Right lobe of liver (tissue), 6 donors: ENCODE results near the gene DCTN2. TPM values are rescaled to one million over a fixed set of nuclear protein-coding genes. Genes with fewer than 3 reads are reported as not detected.

Source experiments
- ATAC-seq, 4 donors: fragments of 200-7000 bp; cut with Tn5 transposase; one replicate each; pipeline ENCODE4 v1.9.1; 2020; ENCODE audit warnings: mild to moderate bottlenecking in 4 of 4, moderate library complexity in 4 of 4
- DNase-seq, 3 donors: peaks; one replicate each; pipeline ENCODE4 v3.0.0-alpha.2; 2020
- H3K27ac ChIP-seq, 3 donors: fragments of 200-600 bp; one replicate each; pipeline ENCODE4 v1.8.0; 2022
- H3K27me3 ChIP-seq, 2 donors: fragments of 200-600 bp; one replicate each; pipeline ENCODE4 v1.8.0; 2022
- H3K36me3 ChIP-seq, 4 donors: fragments of 200-600 bp; sonication (generic) in 1 of 4; one replicate each; pipeline versions ENCODE4 v1.5.1 to v1.8.0; 2017 to 2022; ENCODE audit warnings: control low read depth in 1 of 4
- H3K4me1 ChIP-seq, 4 donors: fragments of 200-600 bp; sonication (generic) in 1 of 4; one replicate each; pipeline versions ENCODE4 v1.5.1 to v1.8.0; 2017 to 2022; ENCODE audit warnings: control low read depth in 1 of 4
- H3K4me3 ChIP-seq, 3 donors: fragments of 200-600 bp; one replicate each; pipeline ENCODE4 v1.8.0; 2022
- H3K9me3 ChIP-seq, 4 donors: fragments of 200-600 bp; sonication (generic) in 1 of 4; one replicate each; pipeline versions ENCODE4 v1.5.1 to v1.8.0; 2017 to 2022; ENCODE audit warnings: control low read depth in 1 of 4
- POLR2A ChIP-seq: fragments of 450-650 bp; IDR thresholded peaks from one replicate; pipeline ENCODE4 v1.6.1; 2017; ENCODE audit warnings: antibody characterized with exemption, mild to moderate bottlenecking
- WGBS: methylation state at CpG from one replicate; pipeline ENCODE4 v1.1.6; 2018; ENCODE audit warnings: low coverage, low lambda C conversion rate; ENCODE audit not compliant: insufficient coverage; ENCODE audit errors: missing lambda C conversion rate; 5-methylcytosine and 5-hydroxymethylcytosine counted together
- intact Hi-C, 2 donors: fragments of 100-400 bp; cut with DNase I; formaldehyde crosslinking; loops; one replicate each; pipeline versions ENCODE4 v1.11.2 to v1.14.1; 2022
- total RNA-seq, 6 experiments: library from RNA; depleted of rRNA in 2 of 6; stranded (reverse); fragments of >200 nt in 2 of 6; fragmentation: NEBNext Ultra II Directional in 3 of 6; extraction: Animal tissue kit (Norgen Biotek cat#: 25700) in 3 of 6; gene quantifications; one replicate each; pipeline versions ENCODE4 v1.1.0 to v1.2.4, GENCODE V29; 2016 to 2023
- TF ChIP-seq, protein P1 (sequence below), 4 donors: fragments of 200-600 bp in 3 of 4; fragments of 450-650 bp in 1 of 4; IDR thresholded peaks; one replicate each; pipeline versions ENCODE4 v1.5.1 to v1.8.0; 2016 to 2022; ENCODE audit warnings: antibody characterized with exemption in 4 of 4, mild to moderate bottlenecking in 2 of 4
- donor health status: DM: no; HTN: yes; CAD: no.
- donor health status: DM: no; HTN: no; CAD: no.
- donor health status: DM: no; HTN: no; CAD: no.
- donor health status: DM: no; HTN: yes; CAD: no.
- donor health status: DM: no; HTN: yes; CAD: no.

Gene DCTN2
- total RNA-seq, 6 experiments from 2014 or later = 28.4 to 80.0 (median 36.0) TPM

DNA sequence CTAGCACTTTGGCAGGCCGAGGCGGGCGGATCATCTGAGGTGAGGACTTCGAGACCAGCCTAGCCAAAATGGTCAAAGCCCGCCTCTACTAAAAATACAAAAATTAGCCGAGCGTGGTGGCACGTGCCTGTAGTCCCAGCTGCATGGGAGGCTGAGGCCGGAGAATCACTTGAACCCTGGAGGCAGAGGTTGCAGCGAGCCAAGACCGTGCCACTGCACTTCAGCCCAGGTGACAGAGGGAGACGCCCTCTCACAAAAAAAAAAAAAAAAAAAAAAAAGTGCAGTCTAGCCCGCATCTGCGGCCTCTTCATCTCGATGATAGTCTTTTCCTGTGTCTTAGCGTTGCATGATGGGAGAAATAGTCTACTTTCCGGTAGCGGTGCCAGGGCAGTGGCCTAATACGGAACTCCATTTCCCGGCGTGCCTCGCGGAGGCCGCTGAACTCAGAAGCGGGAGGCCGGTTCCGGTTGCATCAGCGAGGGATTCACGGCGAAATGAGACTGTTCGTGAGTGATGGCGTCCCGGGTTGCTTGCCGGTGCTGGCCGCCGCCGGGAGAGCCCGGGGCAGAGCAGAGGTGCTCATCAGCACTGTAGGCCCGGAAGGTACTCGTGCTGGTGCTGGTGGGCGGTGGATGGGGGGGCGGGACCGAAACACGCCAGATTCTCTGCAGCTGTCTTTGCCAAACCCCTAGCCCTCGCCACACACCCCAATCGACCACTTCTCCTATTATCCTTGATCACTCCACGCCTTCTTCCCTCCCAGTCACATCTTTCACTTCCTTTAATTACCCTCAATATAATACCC is 59.2 kb downstream of the DCTN2 start, which contains the start of gene MARS1:
Gene MARS1, plus strand, starts transcription at position 472 of the 805 bp plus-strand sequence. Its CDS starts 23 bp downstream, at position 495.
- intact Hi-C loops = no loop called here
- no peaks in the 10 kb centered on the region for H3K9me3 ChIP-seq
- H3K36me3 ChIP-seq = peaks cover 0 to 25% (median 14%) of the 10 kb centered on the region in 4 donors
- no peaks in the 10 kb centered on the region for H3K27me3 ChIP-seq
- peaks cover 0 to 9% (median 4%) of the 10 kb centered on the region in 4 donors for H3K4me1 ChIP-seq
- H3K4me3 ChIP-seq = peak within 1 kb of the TSS; percentile 80 to 94 (median 93)
- 16% methylated on average over 22 of the region's 47 CpGs for WGBS
- DNase-seq = peak; percentile 94 to 97 (median 96)
- ATAC-seq = peak; percentile 98
- TF ChIP-seq POLR2A = peak; percentile 54
- TF ChIP-seq, protein P1, sequence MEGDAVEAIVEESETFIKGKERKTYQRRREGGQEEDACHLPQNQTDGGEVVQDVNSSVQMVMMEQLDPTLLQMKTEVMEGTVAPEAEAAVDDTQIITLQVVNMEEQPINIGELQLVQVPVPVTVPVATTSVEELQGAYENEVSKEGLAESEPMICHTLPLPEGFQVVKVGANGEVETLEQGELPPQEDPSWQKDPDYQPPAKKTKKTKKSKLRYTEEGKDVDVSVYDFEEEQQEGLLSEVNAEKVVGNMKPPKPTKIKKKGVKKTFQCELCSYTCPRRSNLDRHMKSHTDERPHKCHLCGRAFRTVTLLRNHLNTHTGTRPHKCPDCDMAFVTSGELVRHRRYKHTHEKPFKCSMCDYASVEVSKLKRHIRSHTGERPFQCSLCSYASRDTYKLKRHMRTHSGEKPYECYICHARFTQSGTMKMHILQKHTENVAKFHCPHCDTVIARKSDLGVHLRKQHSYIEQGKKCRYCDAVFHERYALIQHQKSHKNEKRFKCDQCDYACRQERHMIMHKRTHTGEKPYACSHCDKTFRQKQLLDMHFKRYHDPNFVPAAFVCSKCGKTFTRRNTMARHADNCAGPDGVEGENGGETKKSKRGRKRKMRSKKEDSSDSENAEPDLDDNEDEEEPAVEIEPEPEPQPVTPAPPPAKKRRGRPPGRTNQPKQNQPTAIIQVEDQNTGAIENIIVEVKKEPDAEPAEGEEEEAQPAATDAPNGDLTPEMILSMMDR (IDR thresholded peaks at IDR 0.05) = peak in 1 of 4 donors; percentile 27
- H3K27ac ChIP-seq = peak within 1 kb of the TSS; percentile 11 to 39 (median 36)

DNA sequence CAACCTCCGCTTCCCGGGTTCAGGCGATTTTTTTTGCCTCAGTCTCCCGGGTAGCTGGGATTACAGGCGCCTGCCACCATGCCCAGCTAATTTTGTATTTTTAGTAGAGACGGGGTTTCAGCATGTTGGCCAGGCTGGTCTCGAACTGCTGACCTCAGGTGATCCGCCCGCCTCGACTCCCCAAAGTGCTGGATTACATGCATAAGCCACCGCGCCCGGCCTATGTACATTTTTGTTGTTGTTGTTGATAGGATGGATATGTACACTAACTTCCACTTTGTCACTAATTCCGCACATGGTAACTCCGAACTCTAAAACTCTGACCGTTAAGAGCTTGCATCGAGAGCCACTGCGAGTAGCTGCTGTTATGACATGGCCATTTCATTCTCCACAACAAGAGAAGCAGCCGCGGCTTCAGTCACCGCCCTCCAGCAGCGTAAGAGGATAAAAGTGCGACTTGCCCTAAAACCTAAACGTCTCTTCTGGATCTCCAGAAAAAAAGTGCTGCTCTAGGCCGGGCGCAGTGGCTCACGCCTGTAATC is 59.9 kb downstream of the DCTN2 start:
- no peak for DNase-seq
- 83% methylated on average over 12 of the region's 27 CpGs for WGBS

DNA sequence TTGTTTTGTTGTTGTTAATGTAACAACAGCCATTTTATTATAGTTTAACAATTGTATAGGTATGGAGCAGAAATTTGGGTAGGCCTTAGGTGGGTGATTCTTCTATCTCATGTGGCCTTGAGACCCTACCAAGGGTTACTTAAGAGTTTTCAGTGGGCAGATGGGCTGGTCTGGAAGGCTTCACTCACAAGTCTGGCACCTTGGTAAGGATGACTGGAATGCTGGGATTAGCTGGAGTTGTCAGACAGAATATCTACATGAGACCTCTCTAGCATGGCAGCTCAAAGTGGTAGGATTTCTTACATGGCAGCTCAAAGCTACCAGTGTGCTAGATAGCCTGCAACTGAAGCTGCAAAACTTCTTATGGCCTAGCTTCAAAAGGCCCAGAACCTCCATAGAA is 61.3 kb downstream of the DCTN2 start:
- intact Hi-C loops = no loop called here
- no peak overlapping the region for H3K4me3 ChIP-seq
- TF ChIP-seq POLR2A = no peak
- TF ChIP-seq, protein P1 (IDR thresholded peaks at IDR 0.05) = no peak
- no peak overlapping the region for H3K27ac ChIP-seq
- H3K36me3 ChIP-seq = peaks cover 0 to 10% (median 4%) of the 10 kb centered on the region in 4 donors
- peaks cover 0 to 9% (median 4%) of the 10 kb centered on the region in 4 donors for H3K4me1 ChIP-seq
- no peak for DNase-seq
- no peaks in the 10 kb centered on the region for H3K27me3 ChIP-seq
- ATAC-seq = no peak
- H3K9me3 ChIP-seq = no peaks in the 10 kb centered on the region

More for the DNA sequence above, 59.9 kb downstream of the DCTN2 start:
- peak overlapping the region in 2 of 3 donors; percentile 93 to 94 for H3K4me3 ChIP-seq
- H3K27me3 ChIP-seq = no peaks in the 10 kb centered on the region
- no peak for TF ChIP-seq POLR2A
- TF ChIP-seq, protein P1 (IDR thresholded peaks at IDR 0.05) = no peak
- peaks cover 0 to 24% (median 14%) of the 10 kb centered on the region in 4 donors for H3K36me3 ChIP-seq
- H3K9me3 ChIP-seq = no peaks in the 10 kb centered on the region
- intact Hi-C loops = no loop called here
- no peak overlapping the region for H3K27ac ChIP-seq
- ATAC-seq = no peak
- H3K4me1 ChIP-seq = peaks cover 0 to 9% (median 4%) of the 10 kb centered on the region in 4 donors

DNA sequence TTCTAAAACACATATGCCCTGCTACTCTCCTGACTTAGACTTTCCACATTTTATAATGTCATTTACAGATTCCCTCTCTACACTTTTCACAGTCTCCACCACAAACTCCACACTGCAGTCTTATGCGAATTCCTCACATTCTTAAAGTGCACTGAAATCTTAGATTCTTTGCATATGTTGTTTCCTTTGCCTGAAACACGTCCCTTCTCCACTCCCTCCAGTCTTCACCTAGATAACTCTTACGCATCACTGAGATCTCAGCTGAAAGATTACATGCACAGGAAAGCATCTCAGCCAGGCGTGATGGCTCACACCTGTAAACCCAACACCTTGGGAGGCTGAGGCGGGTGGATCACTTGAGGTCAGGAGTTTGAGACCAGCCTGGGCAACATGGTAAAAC is 63.5 kb downstream of the DCTN2 start:
- H3K9me3 ChIP-seq = no peaks in the 10 kb centered on the region
- no peaks in the 10 kb centered on the region for H3K36me3 ChIP-seq
- no peak for TF ChIP-seq POLR2A
- TF ChIP-seq, protein P1 (IDR thresholded peaks at IDR 0.05) = no peak
- H3K4me1 ChIP-seq = peaks cover 0 to under 1% (median 0%) of the 10 kb centered on the region in 4 donors
- no peak overlapping the region for H3K4me3 ChIP-seq
- 48% methylated on average over 4 of the region's 5 CpGs for WGBS
- ATAC-seq (no peak), DNase-seq (no peak)
- H3K27ac ChIP-seq = no peak overlapping the region
- H3K27me3 ChIP-seq = no peaks in the 10 kb centered on the region
- intact Hi-C loops = no loop called here
